Subcutaneous abdominal adipose tissue (tissue), 5 donors: ENCODE data around the gene PAPSS2.

ENCODE experiments used
- H3K27ac ChIP-seq: one replicate; pipeline ENCODE4 v1.7.0; 2013; ENCODE audit warnings: low read depth, mild to moderate bottlenecking, inconsistent platforms, low read length, moderate library complexity
- H3K27me3 ChIP-seq, 5 donors: one replicate each; pipeline ENCODE4 v1.7.0; 2013; ENCODE audit warnings: low read length in 5 of 5, inconsistent platforms in 1 of 5; ENCODE audit not compliant: control insufficient read depth in 5 of 5, insufficient read depth in 4 of 5
- H3K36me3 ChIP-seq, 5 donors: one replicate each; pipeline ENCODE4 v1.7.0; 2013; ENCODE audit warnings: low read length in 5 of 5; ENCODE audit not compliant: control insufficient read depth in 5 of 5, insufficient read depth in 5 of 5
- H3K4me1 ChIP-seq, 5 donors: one replicate each; pipeline ENCODE4 v1.7.0; 2013; ENCODE audit warnings: low read length in 5 of 5, mild to moderate bottlenecking in 3 of 5, moderate library complexity in 1 of 5; ENCODE audit not compliant: control insufficient read depth in 5 of 5, insufficient read depth in 5 of 5
- H3K4me3 ChIP-seq, 5 donors: one replicate each; pipeline ENCODE4 v1.7.0; 2013; ENCODE audit warnings: low read length in 5 of 5, low read depth in 1 of 5
- H3K9ac ChIP-seq, 5 donors: one replicate each; pipeline ENCODE4 v1.7.0; 2013; ENCODE audit warnings: low read length in 5 of 5, mild to moderate bottlenecking in 4 of 5, moderate library complexity in 3 of 5
- H3K9me3 ChIP-seq, 5 donors: one replicate each; pipeline ENCODE4 v1.7.0; 2013; ENCODE audit warnings: low read length in 5 of 5; ENCODE audit not compliant: control insufficient read depth in 5 of 5
- donor health status: healthy.
- donor health status: healthy.
- donor health status: healthy.
- donor health status: healthy.
- donor health status: healthy.

The PAPSS2 gene

GRCh38 chr10:87668324-87669074 lies 8.8 kb downstream of the PAPSS2 start:
- H3K4me3 ChIP-seq, result no peak overlapping the region
- no peaks in the 10 kb centered on the region for H3K9me3 ChIP-seq
- no peaks in the 10 kb centered on the region for H3K27me3 ChIP-seq
- H3K4me1 ChIP-seq, result peaks cover 0 to 11% (median 9%) of the 10 kb centered on the region in 5 donors
- H3K27ac ChIP-seq, result no peak overlapping the region
- H3K9ac ChIP-seq, result no peak overlapping the region
- H3K36me3 ChIP-seq, result peaks cover 0 to 14% (median 7%) of the 10 kb centered on the region in 5 donors

GRCh38 chr10:87669752-87670151 lies 10.1 kb downstream of the PAPSS2 start:
- Histone ChIP-seq H3K27ac (no peak overlapping the region), H3K4me1 (peaks cover 0 to 11% (median 8%) of the 10 kb centered on the region in 5 donors), H3K4me3 (no peak overlapping the region), H3K9me3 (no peaks in the 10 kb centered on the region), H3K9ac (no peak overlapping the region), H3K27me3 (no peaks in the 10 kb centered on the region), H3K36me3 (peaks cover 0 to 14% (median 7%) of the 10 kb centered on the region in 5 donors)

- peaks cover 0 to 11% (median 9%) of the 10 kb centered on the region in 5 donors for H3K4me1 ChIP-seq
- peaks cover 0 to 12% (median 7%) of the 10 kb centered on the region in 5 donors for H3K36me3 ChIP-seq
- H3K4me3 ChIP-seq, result no peak overlapping the region
- H3K27ac ChIP-seq, result no peak overlapping the region
- no peak overlapping the region for H3K9ac ChIP-seq
- H3K27me3 ChIP-seq, result no peaks in the 10 kb centered on the region
- H3K9me3 ChIP-seq, result no peaks in the 10 kb centered on the region
Observed at GRCh38 chr10:87670586-87670985, 10.9 kb downstream of the PAPSS2 start.

GRCh38 chr10:87671139-87671815 lies 11.6 kb downstream of the PAPSS2 start:
- Histone ChIP-seq H3K4me1 (peaks cover 0 to 17% (median 11%) of the 10 kb centered on the region in 5 donors), H3K4me3 (no peak overlapping the region), H3K27ac (no peak overlapping the region), H3K9ac (no peak overlapping the region), H3K36me3 (peaks cover 0 to 6% (median 6%) of the 10 kb centered on the region in 5 donors), H3K9me3 (no peaks in the 10 kb centered on the region), H3K27me3 (no peaks in the 10 kb centered on the region)

GRCh38 chr10:87672551-87672950 lies 12.9 kb downstream of the PAPSS2 start:
- no peak overlapping the region for H3K9ac ChIP-seq
- no peaks in the 10 kb centered on the region for H3K9me3 ChIP-seq
- no peak overlapping the region for H3K4me3 ChIP-seq
- H3K4me1 ChIP-seq, result peaks cover 0 to 18% (median 11%) of the 10 kb centered on the region in 5 donors
- H3K36me3 ChIP-seq, result no peaks in the 10 kb centered on the region
- no peak overlapping the region for H3K27ac ChIP-seq
- no peaks in the 10 kb centered on the region for H3K27me3 ChIP-seq

GRCh38 chr10:87674943-87675342 lies 15.3 kb downstream of the PAPSS2 start:
- H3K27me3 ChIP-seq, result no peaks in the 10 kb centered on the region
- H3K27ac ChIP-seq, result no peak overlapping the region
- peaks cover 0 to 18% (median 10%) of the 10 kb centered on the region in 5 donors for H3K4me1 ChIP-seq
- no peak overlapping the region for H3K9ac ChIP-seq
- H3K4me3 ChIP-seq, result no peak overlapping the region
- H3K36me3 ChIP-seq, result no peaks in the 10 kb centered on the region
- no peaks in the 10 kb centered on the region for H3K9me3 ChIP-seq

- peak overlapping the region; percentile 18 for H3K27ac ChIP-seq
- no peak overlapping the region for H3K4me3 ChIP-seq
- H3K4me1 ChIP-seq, result peaks cover 0 to 18% (median 9%) of the 10 kb centered on the region in 5 donors
- no peaks in the 10 kb centered on the region for H3K36me3 ChIP-seq
- H3K9ac ChIP-seq, result no peak overlapping the region
- no peaks in the 10 kb centered on the region for H3K27me3 ChIP-seq
- H3K9me3 ChIP-seq, result no peaks in the 10 kb centered on the region
Observed at GRCh38 chr10:87675396-87676376, 16.0 kb downstream of the PAPSS2 start.

- no peak overlapping the region for H3K27ac ChIP-seq
- no peak overlapping the region for H3K4me3 ChIP-seq
Observed at GRCh38 chr10:87677595-87677994, 17.9 kb downstream of the PAPSS2 start.

GRCh38 chr10:87678302-87678701 lies 18.6 kb downstream of the PAPSS2 start:
- H3K4me1 ChIP-seq, result peaks cover 0 to 10% (median 3%) of the 10 kb centered on the region in 5 donors
- H3K27me3 ChIP-seq, result no peaks in the 10 kb centered on the region
- H3K4me3 ChIP-seq, result no peak overlapping the region
- H3K9ac ChIP-seq, result no peak overlapping the region
- H3K36me3 ChIP-seq, result no peaks in the 10 kb centered on the region
- no peak overlapping the region for H3K27ac ChIP-seq
- H3K9me3 ChIP-seq, result no peaks in the 10 kb centered on the region

More at GRCh38 chr10:87677595-87677994, 17.9 kb downstream of the PAPSS2 start:
- H3K36me3 ChIP-seq, result no peaks in the 10 kb centered on the region
- no peak overlapping the region for H3K9ac ChIP-seq
- H3K27me3 ChIP-seq, result no peaks in the 10 kb centered on the region
- no peaks in the 10 kb centered on the region for H3K9me3 ChIP-seq
- peaks cover 0 to 10% (median 3%) of the 10 kb centered on the region in 5 donors for H3K4me1 ChIP-seq
